ENCODE data around the gene RASAL2. TPM values are rescaled to one million over a fixed set of nuclear protein-coding genes. Genes with fewer than 3 reads are reported as not detected.

RASAL2 gene
- total and polyA plus RNA-seq, 2 of the 4 experiments (the other 2 are of a cell fraction): 13.1 to 20.6 TPM

DNA sequence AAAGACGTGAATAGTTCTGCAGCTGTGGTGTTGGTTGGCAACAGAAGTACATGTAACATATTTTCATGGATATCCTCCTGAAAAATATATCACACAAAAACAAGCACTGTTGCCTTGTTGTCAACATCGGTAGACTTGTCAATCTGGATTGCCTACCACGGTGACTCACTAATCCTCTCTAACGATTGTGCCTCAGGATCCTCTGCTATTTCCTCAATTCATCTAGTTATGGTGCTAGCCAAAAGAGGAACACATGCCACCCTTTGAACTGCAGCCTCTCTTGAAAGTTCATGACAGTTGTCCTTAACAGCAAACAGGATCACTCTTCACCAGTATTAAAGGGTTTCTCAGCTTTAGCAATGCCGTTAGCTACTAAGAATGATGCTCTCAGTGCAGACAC, 25.7 kb downstream of the RASAL2 start:
- no peak overlapping the region for H4K8ac ChIP-seq (ENCODE audit: low read depth in 2 of 2, low read length in 2 of 2)
- H3K4me1 ChIP-seq (ENCODE audit: control insufficient read depth, insufficient read depth, low read length): peaks cover 2% of the 10 kb centered on the region; the same call in 1 of the 2 replicates
- no peaks in the 10 kb centered on the region; the same call in 1 of the 2 replicates for H4K20me1 ChIP-seq (ENCODE audit: insufficient read depth, low read length)
- H3K27ac ChIP-seq (ENCODE audit: insufficient read depth, low read length): no peak overlapping the region
- no peak overlapping the region for H3K4ac ChIP-seq (ENCODE audit: low read depth, low read length)
- DNase-seq (no peak), ATAC-seq (ENCODE audit: low read depth) (no peak)
- H2AK5ac ChIP-seq (ENCODE audit: low read depth, low read length): no peak overlapping the region
- H2BK120ac ChIP-seq (ENCODE audit: low read depth, low read length): no peak overlapping the region
- no peak overlapping the region for H3K23ac ChIP-seq (ENCODE audit: low read depth, low read length)
- no peak overlapping the region for H3K14ac ChIP-seq (replicated peaks; ENCODE audit: low read depth, low read length)
- H2BK15ac ChIP-seq (ENCODE audit: low read depth, low read length): no peak overlapping the region
- BruUV-seq (replicated peaks): no TSS peak
- in situ Hi-C loops (cut with MboI; ENCODE audit: low sequenced_read_pairs) (no loop called here), dilution Hi-C loops (cut with HindIII; ENCODE audit: low sequenced_read_pairs, unreplicated experiment) (no loop called here), intact Hi-C loops (cut with micrococcal nuclease) (no loop called here)
- H3K9me3 ChIP-seq (ENCODE audit: control insufficient read depth, insufficient read depth, low read length): no peaks in the 10 kb centered on the region
- H4K5ac ChIP-seq (ENCODE audit: low read depth, low read length): no peak overlapping the region
- H2BK20ac ChIP-seq (ENCODE audit: low read depth, low read length): no peak overlapping the region
- ChIA-PET CTCF (no interaction called here), POLR2A (ENCODE audit: unreplicated experiment) (no interaction called here)
- H3K56ac ChIP-seq (ENCODE audit: extremely low read depth, insufficient read depth, low read length): no peak overlapping the region
- 0 out of 2 replicates have a peak, but pooled peaks cover 3% of the 10 kb centered on the region for H3K9me1 ChIP-seq (ENCODE audit: insufficient read depth, low read length)
- TF ChIP-seq MAZ (IDR thresholded peaks at IDR 0.05; ENCODE audit: borderline replicate concordance, low read depth, low read length) (no peak), CEBPB (IDR thresholded peaks at IDR 0.05; ENCODE audit: low read depth, low read length) (no peak), FOS (IDR thresholded peaks at IDR 0.05; ENCODE audit: low read depth, low read length) (no peak), RFX5 (IDR thresholded peaks at IDR 0.05; ENCODE audit: low read depth, low read length) (no peak), MAFK (IDR thresholded peaks at IDR 0.05; ENCODE audit: low read depth, low read length) (no peak), RCOR1 (IDR thresholded peaks at IDR 0.05; ENCODE audit: insufficient replicate concordance, low read length) (no peak), CHD1 (IDR thresholded peaks at IDR 0.05; ENCODE audit: low read depth, low read length) (no peak)
- TF ChIP-seq, protein P1, sequence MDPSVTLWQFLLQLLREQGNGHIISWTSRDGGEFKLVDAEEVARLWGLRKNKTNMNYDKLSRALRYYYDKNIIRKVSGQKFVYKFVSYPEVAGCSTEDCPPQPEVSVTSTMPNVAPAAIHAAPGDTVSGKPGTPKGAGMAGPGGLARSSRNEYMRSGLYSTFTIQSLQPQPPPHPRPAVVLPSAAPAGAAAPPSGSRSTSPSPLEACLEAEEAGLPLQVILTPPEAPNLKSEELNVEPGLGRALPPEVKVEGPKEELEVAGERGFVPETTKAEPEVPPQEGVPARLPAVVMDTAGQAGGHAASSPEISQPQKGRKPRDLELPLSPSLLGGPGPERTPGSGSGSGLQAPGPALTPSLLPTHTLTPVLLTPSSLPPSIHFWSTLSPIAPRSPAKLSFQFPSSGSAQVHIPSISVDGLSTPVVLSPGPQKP (IDR thresholded peaks at IDR 0.05; ENCODE audit: borderline replicate concordance, low read depth, low read length): no peak
- TF ChIP-seq, protein P2, sequence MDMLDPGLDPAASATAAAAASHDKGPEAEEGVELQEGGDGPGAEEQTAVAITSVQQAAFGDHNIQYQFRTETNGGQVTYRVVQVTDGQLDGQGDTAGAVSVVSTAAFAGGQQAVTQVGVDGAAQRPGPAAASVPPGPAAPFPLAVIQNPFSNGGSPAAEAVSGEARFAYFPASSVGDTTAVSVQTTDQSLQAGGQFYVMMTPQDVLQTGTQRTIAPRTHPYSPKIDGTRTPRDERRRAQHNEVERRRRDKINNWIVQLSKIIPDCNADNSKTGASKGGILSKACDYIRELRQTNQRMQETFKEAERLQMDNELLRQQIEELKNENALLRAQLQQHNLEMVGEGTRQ (IDR thresholded peaks at IDR 0.05; ENCODE audit: low read depth, low read length): no peak
- H3K4me2 ChIP-seq (ENCODE audit: low read depth, low read length): no peak overlapping the region
- H3K79me1 ChIP-seq (ENCODE audit: low read depth in 1 of 2, low read length in 2 of 2): peaks cover 21 to 58% of the 10 kb centered on the region in 2 experiments; a peak in 3 of 4 replicates
- H2BK5ac ChIP-seq (ENCODE audit: low read depth, low read length, poor library complexity, severe bottlenecking): no peak overlapping the region
- H3K9ac ChIP-seq (ENCODE audit: low read depth, low read length): no peak overlapping the region
- H3K4me3 ChIP-seq (ENCODE audit: insufficient read depth, low read depth, low read length): no peak overlapping the region
- no peak overlapping the region for H2AK9ac ChIP-seq (replicated peaks; ENCODE audit: low read depth, low read length, poor library complexity)
- no peaks in the 10 kb centered on the region for H3K27me3 ChIP-seq (ENCODE audit: control insufficient read depth, insufficient read depth, low read length)
- no peaks in the 10 kb centered on the region for H3K36me3 ChIP-seq (ENCODE audit: control insufficient read depth, insufficient read depth, low read length)
- no peak overlapping the region for H4K91ac ChIP-seq (ENCODE audit: insufficient read depth, low read depth, low read length)
- WGBS, 2 experiments (ENCODE audit: extremely low coverage in 2 of 2, insufficient read length in 1 of 2): 100% methylated on average over 2 of the region's 5 CpGs; no CpG with 5 or more reads in 1 of the 2 experiments
- H3K18ac ChIP-seq (ENCODE audit: low read depth, low read length): no peak overlapping the region
- H2AFZ ChIP-seq (replicated peaks; ENCODE audit: low read length, poor library complexity): no peak overlapping the region
